Urinary bladder (tissue), 4 donors: Measurements from ENCODE around the gene SV2C. TPM values are rescaled to one million over a fixed set of nuclear protein-coding genes. Genes with fewer than 3 reads are reported as not detected.
"Not testable (repeated sequence)": the region's sequence is repeated elsewhere in the genome, so short reads cannot be mapped to it uniquely, and the experiment has no call there.

Source experiments
- DNase-seq: peaks from one replicate; pipeline ENCODE4 v3.0.0-alpha.2; 2015; ENCODE audit errors: extremely low spot score
- H3K27ac ChIP-seq: one replicate; pipeline ENCODE4 v1.5.1; 2013; ENCODE audit warnings: low read depth, mild to moderate bottlenecking, moderate library complexity
- H3K36me3 ChIP-seq: one replicate; pipeline ENCODE4 v1.6.1; 2013; ENCODE audit warnings: mild to moderate bottlenecking, moderate library complexity; ENCODE audit not compliant: insufficient read depth
- H3K4me1 ChIP-seq: one replicate; pipeline ENCODE4 v1.6.1; 2013; ENCODE audit warnings: mild to moderate bottlenecking, moderate library complexity; ENCODE audit not compliant: insufficient read depth
- H3K4me3 ChIP-seq: one replicate; pipeline ENCODE4 v1.5.1; 2013; ENCODE audit warnings: low read depth, low read length
- WGBS: extraction: QIAGEN DNeasy Blood & Tissue Kit; methylation state at CpG from one replicate; pipeline ENCODE4 v1.1.7; 2013; 5-methylcytosine and 5-hydroxymethylcytosine counted together
- polyA plus RNA-seq: library from polyadenylated mRNA; stranded (reverse); fragments of 200-250 nt; gene quantifications from one replicate; pipeline ENCODE4 v1.2.3, GENCODE V29; 2013
- total RNA-seq: library from RNA; depleted of rRNA; stranded (reverse); fragments of >200 nt; gene quantifications from one replicate; pipeline ENCODE4 v1.2.3, GENCODE V29; 2014
- donor health status: healthy with polysubstance abuse.
- donor health status: healthy.

The SV2C gene
- total and polyA plus RNA-seq, 2 donors: 0.56 to 2.1 TPM

DNA sequence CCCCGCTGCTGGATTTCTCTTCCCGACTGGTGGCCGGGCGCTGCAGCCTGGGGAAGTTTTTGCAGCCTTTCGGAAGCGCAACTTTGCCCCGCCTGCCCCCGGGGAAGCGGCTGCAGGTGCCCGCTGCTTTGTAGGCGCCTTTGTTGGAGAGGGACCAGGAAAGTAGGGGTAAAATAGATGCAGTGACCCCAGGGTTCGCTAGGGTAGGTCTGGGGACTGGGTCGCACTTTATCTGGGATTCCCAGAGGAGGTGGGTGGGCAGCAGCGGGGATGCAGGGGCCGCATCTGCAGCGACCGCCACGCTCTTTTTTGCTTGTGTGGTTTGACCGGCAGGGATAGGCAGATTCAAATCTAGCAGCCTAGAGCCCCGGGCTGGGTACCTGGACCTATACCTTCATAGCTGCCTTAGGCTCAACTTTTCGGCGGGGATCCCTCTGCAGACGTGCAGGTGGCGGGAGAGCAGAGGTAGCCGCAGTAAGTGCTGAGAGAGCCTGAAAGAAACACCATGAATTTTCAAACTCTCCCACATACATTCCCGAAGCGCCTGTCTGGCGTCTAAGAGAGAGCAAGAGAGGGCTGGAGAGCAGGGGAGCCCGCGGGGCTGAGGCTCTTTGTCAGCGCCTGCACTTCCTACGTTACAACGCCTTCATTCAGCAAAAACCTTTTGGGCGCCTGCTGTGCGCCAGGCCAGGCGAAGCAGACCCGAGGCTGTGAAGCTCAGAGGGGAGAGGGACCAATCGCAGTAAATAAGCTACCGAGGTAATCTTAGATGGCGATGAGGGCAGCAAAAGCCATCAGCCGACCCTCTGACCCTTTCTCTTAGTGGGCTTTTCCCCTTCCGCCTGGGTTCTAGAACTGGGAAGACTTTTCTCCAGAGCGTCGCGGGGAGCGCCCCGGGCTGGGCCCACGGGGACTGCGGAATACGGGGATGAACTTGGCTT, 642 bp downstream of the SV2C start:
- Histone ChIP-seq H3K4me1 (no peaks in the 10 kb centered on the region), H3K36me3 (no peaks in the 10 kb centered on the region), H3K27ac (no peak overlapping the region), H3K4me3 (no peak overlapping the region)
- under 1% methylated on average over 50 of the region's 50 CpGs for WGBS
- no peak for DNase-seq

DNA sequence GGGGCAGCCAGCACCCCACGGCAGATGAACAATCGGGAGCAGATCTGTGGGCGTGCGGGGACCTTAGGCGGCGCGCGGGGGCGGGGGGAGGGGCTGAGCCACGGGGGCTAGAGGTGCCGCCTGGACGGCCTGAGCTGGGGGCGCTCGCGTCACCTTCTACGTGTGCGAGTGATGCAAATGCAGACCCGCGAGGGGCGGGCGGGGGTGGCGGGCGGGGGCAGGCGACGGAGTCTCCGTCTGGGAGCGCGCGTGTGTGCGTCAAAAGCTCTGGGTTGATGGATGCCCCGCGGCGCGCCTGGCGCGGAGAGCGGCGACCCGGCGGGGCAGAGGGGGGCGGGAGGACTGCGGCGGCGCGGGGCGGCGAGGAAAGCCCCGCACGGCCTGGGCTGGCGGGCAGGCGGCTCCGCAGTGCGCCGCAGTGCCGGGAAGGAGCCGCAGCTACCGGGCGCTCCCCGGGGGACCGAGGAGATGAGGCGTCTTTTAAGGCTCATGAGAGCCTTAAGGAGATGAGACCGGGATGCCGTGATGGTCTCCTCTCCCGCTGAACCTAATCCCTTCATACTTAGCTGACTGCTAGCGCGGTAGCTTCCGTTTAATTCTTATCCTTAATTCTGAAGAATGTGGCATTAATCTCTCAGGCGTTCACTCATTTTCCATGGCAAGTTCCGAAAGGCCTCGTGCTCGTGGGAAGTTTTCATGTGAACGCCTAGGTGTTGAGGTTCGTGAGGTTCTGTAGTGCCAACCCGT, 1.5 kb downstream of the SV2C start:
- no peak for DNase-seq
- Histone ChIP-seq H3K4me3 (no peak overlapping the region), H3K36me3 (no peaks in the 10 kb centered on the region), H3K27ac (no peak overlapping the region), H3K4me1 (no peaks in the 10 kb centered on the region)
- WGBS: under 1% methylated on average over 74 of the region's 74 CpGs

DNA sequence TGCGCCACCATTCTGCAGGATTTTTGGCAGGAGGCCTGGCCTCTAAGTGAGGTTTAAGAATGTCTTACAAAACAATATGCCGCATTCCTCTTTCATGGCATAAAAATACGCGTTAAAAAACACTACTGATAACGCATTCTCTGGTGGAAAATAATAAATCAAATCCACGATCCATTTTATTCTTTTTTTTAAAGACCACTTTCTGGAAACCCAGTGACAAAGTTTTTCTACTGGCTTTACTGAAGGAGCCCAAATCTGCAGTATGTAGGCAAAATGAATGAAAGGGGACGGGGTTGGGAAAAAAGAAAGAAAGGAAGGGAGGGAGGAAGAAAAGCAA, 2.0 kb downstream of the SV2C start:
- Histone ChIP-seq H3K36me3 (no peaks in the 10 kb centered on the region), H3K4me1 (no peaks in the 10 kb centered on the region), H3K4me3 (no peak overlapping the region), H3K27ac (no peak overlapping the region)
- no peak for DNase-seq
- 23% methylated on average over 7 of the region's 7 CpGs for WGBS

GRCh38 chr5:76086095-76086494, 2.9 kb downstream of the SV2C start:
- 57% methylated on average over 4 of the region's 4 CpGs for WGBS

DNA sequence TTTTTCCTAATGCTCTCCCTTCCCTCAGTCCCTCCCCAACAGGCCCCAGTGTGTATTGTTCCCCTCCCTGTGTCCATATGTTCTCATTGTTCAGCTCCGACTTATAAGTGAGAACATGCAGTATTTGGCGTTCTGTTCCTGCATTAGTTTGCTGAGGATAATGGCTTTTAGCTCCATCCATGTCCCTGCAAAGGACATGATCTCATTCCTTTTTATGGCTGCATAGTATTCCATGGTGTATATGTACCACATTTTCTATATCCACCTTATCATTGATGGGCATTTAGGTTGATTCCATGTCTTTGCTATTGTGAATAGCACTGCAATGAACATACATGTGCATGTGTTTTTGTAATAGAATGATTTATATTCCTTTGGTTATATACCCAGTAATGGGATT, 6.0 kb downstream of the SV2C start:
- H3K27ac ChIP-seq, H3K4me3 ChIP-seq, H3K4me1 ChIP-seq, H3K36me3 ChIP-seq, DNase-seq: not testable (repeated sequence)
- 93% methylated on average over 2 of the region's 2 CpGs for WGBS

More at GRCh38 chr5:76086095-76086494, 2.9 kb downstream of the SV2C start:
- Histone ChIP-seq H3K27ac (no peak overlapping the region), H3K4me3 (no peak overlapping the region), H3K36me3 (no peaks in the 10 kb centered on the region), H3K4me1 (no peaks in the 10 kb centered on the region)
- DNase-seq: no peak

- WGBS: 50% methylated on average over 1 of the region's 1 CpG
- no peak for DNase-seq
- Histone ChIP-seq H3K36me3 (no peaks in the 10 kb centered on the region), H3K27ac (no peak overlapping the region), H3K4me3 (no peak overlapping the region), H3K4me1 (no peaks in the 10 kb centered on the region)
These were observed 8.2 kb downstream of the SV2C start for GRCh38 chr5:76091351-76091750.

DNA sequence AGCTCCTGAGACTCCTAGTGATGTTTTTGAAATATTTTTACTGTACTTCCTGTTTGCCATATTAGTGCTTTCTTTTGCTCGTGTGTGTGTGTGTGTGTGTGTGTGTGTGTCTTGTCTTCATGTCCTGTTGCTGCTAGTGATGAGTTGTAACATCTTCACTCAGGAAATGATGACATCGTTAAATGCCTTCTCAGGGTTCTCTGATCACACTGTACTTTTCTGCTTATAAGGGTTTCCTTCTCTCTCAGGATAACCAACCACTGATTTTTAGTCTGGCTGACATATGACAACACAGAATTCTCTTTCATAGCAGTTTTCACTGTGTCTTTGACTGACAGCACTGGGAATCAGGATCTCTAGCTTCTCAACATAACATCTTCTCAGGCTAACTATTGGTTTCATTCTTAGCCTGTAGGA, 16.1 kb downstream of the SV2C start:
- 41% methylated on average over 2 of the region's 2 CpGs for WGBS
- H3K4me3 ChIP-seq: no peak overlapping the region
- no peak overlapping the region for H3K27ac ChIP-seq
- H3K36me3 ChIP-seq: no peaks in the 10 kb centered on the region
- H3K4me1 ChIP-seq: no peaks in the 10 kb centered on the region
- DNase-seq: no peak

DNA sequence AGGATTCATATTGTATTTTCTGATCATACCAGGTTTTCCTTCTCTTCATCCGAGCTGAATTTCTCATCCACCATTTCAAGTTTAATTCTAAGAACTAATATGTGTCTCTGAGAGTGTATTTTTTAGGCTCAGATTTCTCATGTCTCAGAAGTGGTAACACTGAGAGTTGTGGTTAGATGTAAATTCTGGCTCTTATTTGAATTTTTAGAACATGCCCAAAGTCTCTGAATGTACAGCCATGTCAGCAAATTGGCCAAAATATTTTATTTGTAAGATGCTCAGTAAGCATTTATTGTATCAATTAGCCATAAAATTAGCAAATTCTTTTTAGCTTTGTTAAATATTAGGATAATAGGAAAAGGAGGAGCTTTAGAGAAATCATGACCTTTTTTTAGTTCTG, 16.6 kb downstream of the SV2C start:
- no peak for DNase-seq
- Histone ChIP-seq H3K4me1 (no peaks in the 10 kb centered on the region), H3K4me3 (no peak overlapping the region), H3K36me3 (no peaks in the 10 kb centered on the region), H3K27ac (no peak overlapping the region)
- whole genome bisulfite sequencing: 81% methylated on average over 1 of the region's 1 CpG

- H3K4me1 ChIP-seq: no peaks in the 10 kb centered on the region
- no peak for DNase-seq
- H3K36me3 ChIP-seq: no peaks in the 10 kb centered on the region
- H3K27ac ChIP-seq: no peak overlapping the region
- 1% methylated on average over 2 of the region's 2 CpGs for WGBS
- no peak overlapping the region for H3K4me3 ChIP-seq
These were observed 20.8 kb downstream of the SV2C start for GRCh38 chr5:76104027-76104426.

DNA sequence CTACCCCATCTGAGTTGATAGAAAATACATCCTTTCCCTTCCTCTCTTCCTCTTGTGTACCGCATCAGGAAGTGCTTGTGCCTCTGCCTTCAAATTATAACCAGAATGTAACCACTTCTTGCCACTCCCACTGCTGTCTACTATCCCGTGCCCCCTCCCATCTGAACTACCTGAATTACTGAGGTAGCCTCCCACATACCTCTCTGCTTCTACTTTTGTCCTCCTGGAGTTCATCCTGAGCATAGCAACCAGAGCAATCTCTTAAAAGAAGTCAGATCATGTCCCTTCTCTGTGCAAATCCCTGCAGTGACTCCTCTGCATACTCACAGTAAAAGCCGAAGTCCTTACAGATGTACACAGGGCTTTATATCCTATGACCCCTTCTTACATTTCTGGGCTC, 23.0 kb downstream of the SV2C start:
- Histone ChIP-seq H3K27ac (no peak overlapping the region), H3K36me3 (no peaks in the 10 kb centered on the region), H3K4me1 (no peaks in the 10 kb centered on the region), H3K4me3 (no peak overlapping the region)
- 50% methylated on average over 3 of the region's 3 CpGs for WGBS
- DNase-seq: no peak

DNA sequence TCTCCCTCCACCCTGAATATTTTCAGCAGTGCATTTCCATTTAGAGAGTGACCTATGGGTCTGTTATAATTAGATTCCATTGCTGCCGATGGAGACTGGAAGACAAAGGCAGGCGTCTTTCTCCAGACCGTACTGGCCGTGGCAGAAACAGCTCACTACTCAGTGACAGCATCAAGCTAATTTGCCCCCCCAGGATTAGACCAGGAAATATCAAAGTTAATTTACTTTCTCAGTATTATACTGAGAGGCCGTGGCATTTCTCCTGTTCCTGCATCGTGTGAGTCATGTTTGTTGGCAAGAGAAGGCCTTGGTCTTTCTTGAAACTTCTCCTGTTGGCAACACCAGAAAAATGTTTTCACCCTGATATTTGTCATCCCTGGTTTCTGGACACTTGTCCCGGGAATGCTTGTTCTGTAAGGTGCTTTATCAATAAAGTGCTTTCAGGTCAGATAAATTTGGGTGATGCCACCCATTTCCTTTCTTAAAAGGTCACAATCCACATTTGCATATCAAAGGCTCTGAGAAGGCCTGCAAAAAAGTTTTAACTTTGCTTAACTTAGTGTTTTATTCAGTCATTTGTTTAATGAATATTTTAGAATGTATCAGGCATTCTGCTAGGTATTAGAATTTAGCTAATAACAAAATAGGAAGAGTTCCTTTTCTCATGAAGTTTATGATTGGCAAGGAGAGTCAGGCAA, 28.4 kb downstream of the SV2C start:
- 71% methylated on average over 7 of the region's 7 CpGs for WGBS

GRCh38 chr5:76113103-76113502, 29.9 kb downstream of the SV2C start:
- 76% methylated on average over 4 of the region's 4 CpGs for WGBS
- Histone ChIP-seq H3K36me3 (no peaks in the 10 kb centered on the region), H3K27ac (no peak overlapping the region), H3K4me1 (no peaks in the 10 kb centered on the region), H3K4me3 (no peak overlapping the region)
- no peak for DNase-seq

More for the DNA sequence above, 28.4 kb downstream of the SV2C start:
- Histone ChIP-seq H3K27ac (no peak overlapping the region), H3K4me1 (no peaks in the 10 kb centered on the region), H3K36me3 (no peaks in the 10 kb centered on the region), H3K4me3 (no peak overlapping the region)
- no peak for DNase-seq

DNA sequence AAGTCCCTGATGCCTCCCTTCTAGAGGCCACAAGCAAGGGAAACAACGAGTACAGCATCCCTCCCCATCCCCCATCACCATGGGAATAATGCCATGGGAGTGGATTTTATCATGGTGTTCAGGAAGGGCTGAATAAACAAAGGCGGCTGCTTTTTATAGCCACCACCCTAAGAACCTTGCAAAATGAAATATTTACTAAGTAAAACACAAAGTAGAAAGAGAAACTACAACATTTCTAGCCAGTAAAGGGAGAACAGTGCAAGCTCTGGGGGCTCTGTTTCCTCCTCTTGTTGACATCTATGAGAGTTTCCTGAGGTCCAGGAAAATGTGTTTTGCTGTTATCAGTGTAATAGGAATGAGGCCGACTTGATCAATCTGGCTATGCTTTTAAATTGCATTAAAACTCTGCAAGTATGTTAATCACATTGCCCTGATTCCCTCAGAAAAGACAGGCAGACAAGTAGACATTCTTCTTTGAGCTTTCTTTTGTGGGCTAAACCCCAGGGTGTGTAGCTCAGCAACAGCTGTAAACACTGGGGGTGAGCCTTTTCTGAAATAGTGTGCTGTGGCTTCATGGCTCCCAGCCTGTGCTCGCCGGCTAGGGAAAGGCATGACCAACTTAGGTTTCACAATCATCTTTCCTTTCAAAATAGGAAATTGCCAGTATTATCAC, 31.1 kb downstream of the SV2C start:
- Histone ChIP-seq H3K4me1 (no peaks in the 10 kb centered on the region), H3K4me3 (no peak overlapping the region), H3K36me3 (no peaks in the 10 kb centered on the region), H3K27ac (no peak overlapping the region)
- WGBS: 20% methylated on average over 5 of the region's 5 CpGs
- no peak for DNase-seq
